GM21390 (cell line): Measurements from ENCODE around the gene CISH.

Source experiments
- ATAC-seq: cut with Tn5 transposase; IDR thresholded peaks from one replicate; pipeline ENCODE4 v1.9.1; 2021; ENCODE audit not compliant: unreplicated experiment

CISH gene

GRCh38 chr3:50637945-50638344 is 26.4 kb upstream of the CISH start:
- no peak for ATAC-seq

DNA sequence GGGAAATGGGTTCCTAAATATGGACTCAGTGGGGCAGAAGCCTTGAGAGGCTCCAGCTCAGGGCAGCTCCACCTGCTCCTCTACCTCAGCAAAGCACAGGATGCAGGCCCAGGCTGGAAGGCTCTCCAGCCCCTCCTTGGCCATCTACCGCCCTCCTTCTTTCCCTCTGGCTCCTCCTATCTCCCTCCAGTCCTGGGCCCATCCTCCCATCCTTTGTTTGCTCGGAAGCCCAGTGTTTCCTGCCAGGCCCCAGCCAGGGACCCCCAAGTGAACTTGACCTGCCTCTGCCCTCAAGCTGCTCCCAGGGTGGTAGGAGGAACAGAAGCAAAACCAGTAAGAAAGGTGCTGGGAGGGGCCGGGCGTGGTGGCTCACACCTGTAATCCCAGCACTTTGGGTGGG is 25.4 kb upstream of the CISH start:
- ATAC-seq: no peak

- no peak for ATAC-seq
These were observed 23.5 kb upstream of the CISH start for GRCh38 chr3:50635066-50635465.

GRCh38 chr3:50633230-50633790 is 21.7 kb upstream of the CISH start:
- ATAC-seq: no peak

GRCh38 chr3:50632450-50632849 is 20.9 kb upstream of the CISH start:
- ATAC-seq: no peak

- ATAC-seq: no peak
These were observed 19.3 kb upstream of the CISH start for GRCh38 chr3:50630877-50631276.

GRCh38 chr3:50630394-50630793 is 18.8 kb upstream of the CISH start:
- no peak for ATAC-seq

- ATAC-seq: no peak
These were observed 17.0 kb upstream of the CISH start for GRCh38 chr3:50628601-50629000.

GRCh38 chr3:50627407-50628051 is 16.0 kb upstream of the CISH start:
- no peak for ATAC-seq

- ATAC-seq: no peak
These were observed 14.8 kb upstream of the CISH start for GRCh38 chr3:50626401-50626800.

DNA sequence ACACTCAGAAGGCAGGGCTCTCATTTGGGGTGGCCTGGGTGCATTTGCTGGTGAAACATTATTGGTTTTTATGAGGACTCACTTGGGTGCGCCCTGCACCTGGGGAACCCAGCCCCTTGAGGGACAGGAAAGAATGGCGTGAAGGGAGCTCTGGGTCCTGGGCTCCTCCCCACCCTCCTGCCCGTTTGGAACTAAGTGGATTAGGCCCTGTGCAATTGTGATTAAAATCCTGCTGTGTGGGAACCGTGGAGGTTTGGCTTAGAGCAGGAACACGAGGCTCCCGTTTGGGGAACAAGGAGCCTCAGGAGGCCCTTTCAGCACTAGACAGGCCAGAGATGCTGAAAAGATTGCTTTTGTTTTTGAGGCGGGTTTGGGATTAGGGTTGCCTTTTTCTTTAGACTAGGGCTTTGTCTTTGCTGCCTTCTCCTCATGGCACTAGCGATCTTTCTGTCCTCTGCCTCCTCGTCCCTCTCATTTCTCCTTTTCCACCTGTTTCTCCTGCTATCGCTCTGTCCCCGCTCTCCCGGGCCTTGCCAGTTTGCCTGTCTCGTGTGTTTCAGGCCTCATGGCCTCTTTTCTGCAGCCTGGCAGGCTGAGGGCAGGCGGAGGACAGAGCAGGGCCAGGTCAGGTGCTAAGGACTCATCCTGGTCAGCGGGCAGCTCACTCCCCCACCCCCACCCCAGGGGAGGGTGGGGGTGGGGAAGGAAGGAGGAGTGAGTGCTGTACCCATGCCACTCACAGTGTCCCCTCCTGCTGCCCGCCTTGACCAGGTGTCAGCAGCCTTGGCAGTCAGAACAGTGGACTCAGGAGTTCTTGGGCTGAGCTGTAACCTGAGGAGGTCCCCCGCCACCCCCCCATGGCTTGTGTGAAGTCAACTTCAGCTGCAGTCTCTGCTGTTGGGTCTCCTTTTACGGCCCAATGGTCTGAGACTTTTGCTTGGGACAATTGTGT is 13.9 kb upstream of the CISH start:
- ATAC-seq: no peak

- ATAC-seq: no peak
These were observed 13.1 kb upstream of the CISH start for GRCh38 chr3:50624634-50625033.

- ATAC-seq: peak; percentile 38
These were observed 12.4 kb upstream of the CISH start for GRCh38 chr3:50623840-50624474.

GRCh38 chr3:50622881-50623280 is 11.3 kb upstream of the CISH start:
- no peak for ATAC-seq

- ATAC-seq: no peak
These were observed 9.2 kb upstream of the CISH start for GRCh38 chr3:50620820-50621219.

DNA sequence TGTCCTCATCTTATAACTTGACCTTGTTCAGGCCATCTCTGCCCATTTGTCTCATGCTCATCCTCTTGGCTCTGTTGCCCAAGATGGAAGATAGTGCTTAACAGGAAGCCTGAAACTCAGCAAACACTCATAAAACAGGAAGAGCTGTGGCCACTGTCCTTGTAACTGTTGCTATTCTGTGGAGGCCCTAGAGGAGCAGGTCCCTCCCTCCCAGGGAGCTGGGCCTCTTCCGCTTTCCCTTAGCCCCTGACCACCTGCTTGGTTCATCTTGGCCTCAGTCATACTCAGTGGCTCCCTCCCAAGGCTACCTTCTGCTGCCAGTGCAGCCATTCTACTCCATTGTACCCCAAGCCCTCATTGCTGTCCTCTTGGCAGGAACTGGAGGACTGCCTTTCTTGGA is 8.8 kb upstream of the CISH start:
- ATAC-seq: no peak

DNA sequence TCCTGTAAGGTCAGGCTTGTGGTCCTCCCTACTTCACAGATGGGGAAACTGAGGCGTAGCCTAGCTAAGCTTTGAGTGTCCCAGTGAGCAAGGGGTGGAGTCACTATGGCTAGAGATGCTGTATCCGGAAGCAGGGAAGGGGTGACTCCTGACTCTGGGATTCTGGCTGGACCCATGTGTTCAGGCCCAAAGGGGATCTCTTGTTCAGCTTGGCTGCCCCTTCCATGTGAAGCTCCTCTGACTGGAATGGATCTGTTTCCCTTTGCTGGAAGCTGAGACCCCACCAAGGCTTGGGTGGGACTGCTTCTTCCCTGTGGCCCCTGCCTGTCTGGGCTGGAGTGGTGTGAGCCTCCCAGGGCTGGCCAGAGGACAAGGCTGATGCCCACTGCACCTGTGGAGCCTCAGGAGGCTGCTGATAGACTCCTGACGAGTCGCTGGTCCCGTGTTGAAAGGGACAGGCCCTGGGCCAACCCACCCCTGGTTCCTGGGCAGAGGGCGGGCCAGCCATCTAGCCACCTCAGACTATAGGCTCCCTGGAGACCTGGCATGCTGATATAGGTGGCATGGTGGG is 6.4 kb upstream of the CISH start:
- no peak for ATAC-seq

GRCh38 chr3:50617096-50617791 is 5.7 kb upstream of the CISH start, which contains the start of gene MAPKAPK3:
Gene MAPKAPK3 (plus strand): TSS chr3:50617151. CDS start chr3:50617566, 415 bp downstream.
- ATAC-seq: peak; percentile 9

- peak; percentile 61 for ATAC-seq
These were observed 5.2 kb upstream of the CISH start for GRCh38 chr3:50616770-50617095.

GRCh38 chr3:50616003-50616769 is 4.6 kb upstream of the CISH start:
- ATAC-seq: no peak
